ENCODE data around the gene KHNYN.

DNA sequence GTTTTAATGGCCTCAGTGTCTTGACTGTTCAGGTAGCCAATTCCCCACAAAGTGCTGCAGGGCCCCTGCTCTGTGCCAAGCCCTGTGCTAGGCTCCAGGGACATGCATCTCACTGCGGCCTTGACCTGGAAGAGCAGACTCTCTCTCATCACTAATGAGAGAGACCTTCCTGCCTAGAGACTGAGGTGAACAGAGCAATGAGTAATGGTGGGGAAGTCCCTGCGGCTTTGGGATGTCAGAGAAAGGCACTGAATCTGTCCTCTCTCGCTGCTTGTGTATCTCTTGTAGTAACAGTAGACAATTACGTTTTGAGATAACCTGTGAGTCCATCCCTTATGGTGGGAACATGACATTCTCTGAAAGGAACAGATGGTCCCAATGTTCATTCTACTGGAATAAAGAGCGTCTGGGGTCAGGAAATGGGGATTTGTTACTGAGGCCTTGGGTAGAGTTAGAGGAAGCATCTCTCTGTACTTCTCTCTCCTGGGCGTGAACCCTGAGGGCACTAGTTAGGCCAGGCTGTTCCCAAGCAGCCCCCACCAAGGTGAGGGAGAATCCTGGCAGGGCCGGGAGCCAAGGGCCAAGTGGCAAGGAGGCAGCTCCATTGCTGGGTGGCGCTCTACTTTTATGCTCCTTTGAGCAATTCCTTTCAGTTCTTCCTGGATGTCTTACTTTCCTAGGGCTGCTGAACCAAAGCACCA lies 48.2 kb upstream of the KHNYN start:
- TF ChIP-seq, protein P1, sequence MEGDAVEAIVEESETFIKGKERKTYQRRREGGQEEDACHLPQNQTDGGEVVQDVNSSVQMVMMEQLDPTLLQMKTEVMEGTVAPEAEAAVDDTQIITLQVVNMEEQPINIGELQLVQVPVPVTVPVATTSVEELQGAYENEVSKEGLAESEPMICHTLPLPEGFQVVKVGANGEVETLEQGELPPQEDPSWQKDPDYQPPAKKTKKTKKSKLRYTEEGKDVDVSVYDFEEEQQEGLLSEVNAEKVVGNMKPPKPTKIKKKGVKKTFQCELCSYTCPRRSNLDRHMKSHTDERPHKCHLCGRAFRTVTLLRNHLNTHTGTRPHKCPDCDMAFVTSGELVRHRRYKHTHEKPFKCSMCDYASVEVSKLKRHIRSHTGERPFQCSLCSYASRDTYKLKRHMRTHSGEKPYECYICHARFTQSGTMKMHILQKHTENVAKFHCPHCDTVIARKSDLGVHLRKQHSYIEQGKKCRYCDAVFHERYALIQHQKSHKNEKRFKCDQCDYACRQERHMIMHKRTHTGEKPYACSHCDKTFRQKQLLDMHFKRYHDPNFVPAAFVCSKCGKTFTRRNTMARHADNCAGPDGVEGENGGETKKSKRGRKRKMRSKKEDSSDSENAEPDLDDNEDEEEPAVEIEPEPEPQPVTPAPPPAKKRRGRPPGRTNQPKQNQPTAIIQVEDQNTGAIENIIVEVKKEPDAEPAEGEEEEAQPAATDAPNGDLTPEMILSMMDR (tag by site-specific recombination; IDR thresholded peaks at IDR 0.05), result no peak
- no peak for TF ChIP-seq ZNF146 (tag by site-specific recombination; IDR thresholded peaks at IDR 0.05)
- no peak for TF ChIP-seq GLIS2 (tag by site-specific recombination; IDR thresholded peaks at IDR 0.05)
- TF ChIP-seq ZNF777 (tag by site-specific recombination; IDR thresholded peaks at IDR 0.05; ENCODE audit: borderline replicate concordance), result no peak
- TF ChIP-seq ZNF404 (tag by site-specific recombination; IDR thresholded peaks at IDR 0.05), result no peak
- TF ChIP-seq SP2 (tag by site-specific recombination; IDR thresholded peaks at IDR 0.05), result no peak
- no peak for TF ChIP-seq ZBTB8A (tag by site-specific recombination; IDR thresholded peaks at IDR 0.05)

All from HEK293 (cell line).